Measurements from ENCODE around the gene CD300C.

GRCh38 chr17:74584292-74585060 is 38.6 kb upstream of the CD300C start:
- TF ChIP-seq EZH2 (IDR thresholded peaks at IDR 0.05; ENCODE audit: insufficient read depth, poor library complexity, severe bottlenecking) (no peak), EZH2phosphoT487 (IDR thresholded peaks at IDR 0.05; ENCODE audit: insufficient read depth, low read depth) (no peak)
